HS-5 (cell line): Measurements from ENCODE around the gene DPEP2NB.
A peak's percentile ranks its signal among the peaks of the same experiment; 100 is the strongest.
"Not testable (repeated sequence)": the region's sequence is repeated elsewhere in the genome, so short reads cannot be mapped to it uniquely, and the experiment has no call there.

Experiments used
- DNase-seq: peaks from one replicate; pipeline ENCODE4 v3.0.0-alpha.2; 2012; ENCODE audit warnings: low read depth

Gene DPEP2NB

DNA sequence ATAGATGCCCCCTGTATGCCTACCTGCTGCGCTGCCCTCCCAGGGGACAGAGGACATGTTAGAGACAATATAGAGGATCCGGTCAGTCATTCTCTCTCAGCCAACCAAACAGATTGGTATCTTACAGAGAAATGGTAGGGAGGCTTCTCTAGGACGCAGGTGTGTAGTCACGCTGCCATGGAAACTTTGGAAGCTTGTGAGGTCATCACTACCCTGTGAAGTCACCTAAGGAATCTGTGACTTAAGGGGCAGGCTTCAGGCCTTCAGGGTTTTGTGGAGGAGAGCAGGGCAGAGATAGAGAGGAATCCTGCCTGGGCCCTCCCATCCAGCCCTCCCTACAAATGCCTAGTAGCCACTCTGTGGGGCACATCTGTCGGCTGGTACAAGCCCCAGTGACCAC is at the start of gene DPEP2NB:
DPEP2NB (minus strand) TSS at position 231 of the 400 bp plus-strand sequence; CDS start at position 90, 141 bp downstream.
- no peak for DNase-seq

GRCh38 chr16:68064791-68065365 is 49.2 kb upstream of the DPEP2NB start:
- DNase-seq: peak; percentile 61

- no peak for DNase-seq
Observed at GRCh38 chr16:68062910-68063393, 47.2 kb upstream of the DPEP2NB start.

GRCh38 chr16:68061396-68061795 is 45.7 kb upstream of the DPEP2NB start:
- no peak for DNase-seq

- DNase-seq: no peak
Observed at GRCh38 chr16:68059804-68060203, 44.1 kb upstream of the DPEP2NB start.

DNA sequence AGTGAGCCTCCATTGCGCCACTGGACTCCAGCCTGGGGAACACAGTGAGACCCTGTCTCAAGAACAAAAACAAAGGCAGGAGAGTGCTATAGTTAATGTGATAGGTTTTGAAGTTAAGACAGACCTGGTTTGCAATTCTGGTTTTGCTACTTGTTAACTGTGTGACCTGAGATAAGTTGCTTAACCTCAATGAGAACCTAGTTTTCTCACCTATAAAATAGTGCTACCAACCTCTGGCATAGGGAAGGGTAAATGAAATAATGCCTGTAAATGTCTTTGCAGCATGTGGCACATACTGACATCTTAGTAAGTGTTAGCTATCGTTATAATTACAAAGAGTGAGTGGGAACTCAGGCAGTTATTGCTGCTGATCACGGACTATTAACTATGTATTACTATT is 39.7 kb upstream of the DPEP2NB start:
- DNase-seq: no peak

GRCh38 chr16:68049449-68049848 is 33.7 kb upstream of the DPEP2NB start:
- DNase-seq: no peak

DNA sequence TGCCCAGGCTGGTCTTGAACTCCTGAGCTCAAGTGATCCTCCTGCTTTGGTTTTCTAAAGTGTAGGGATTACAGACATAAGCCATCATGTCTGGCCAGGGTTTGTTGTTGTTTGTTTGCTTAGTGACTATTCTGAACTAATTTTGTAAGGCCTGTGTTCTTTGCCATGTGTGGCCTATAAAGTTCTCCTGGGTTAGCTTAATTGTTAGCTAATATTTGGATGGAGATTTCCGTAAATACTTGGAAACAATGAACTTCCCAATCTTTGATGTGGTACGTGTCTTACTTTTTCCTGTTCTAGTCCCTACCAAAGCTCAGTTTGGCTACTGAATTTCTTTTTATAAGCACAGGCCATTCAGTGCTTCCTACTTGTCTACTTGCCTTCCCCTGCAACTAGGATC is 32.3 kb upstream of the DPEP2NB start:
- DNase-seq: no peak

DNA sequence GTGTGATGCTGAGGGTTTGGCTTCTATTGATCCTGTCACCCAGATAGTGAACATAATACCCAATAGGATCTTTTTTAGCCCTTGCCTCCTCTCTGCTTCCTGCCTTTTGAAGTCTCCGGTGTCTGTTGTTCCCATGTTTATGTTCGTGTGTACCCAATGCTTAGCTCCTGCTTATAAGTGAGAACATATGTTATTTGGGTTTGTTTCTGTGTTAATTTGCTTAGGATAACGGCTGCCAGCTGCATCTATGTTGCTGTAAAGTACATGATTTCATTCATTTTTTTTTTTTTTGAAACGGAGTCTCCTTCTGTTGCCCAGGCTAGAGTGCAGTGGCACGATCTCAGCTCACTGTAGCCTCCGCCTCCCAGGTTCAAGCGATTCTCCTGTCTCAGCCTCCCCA is 30.4 kb upstream of the DPEP2NB start:
- no peak for DNase-seq

- DNase-seq: no peak
Observed at GRCh38 chr16:68041783-68042182, 26.1 kb upstream of the DPEP2NB start.

GRCh38 chr16:68040506-68041288 is 25.0 kb upstream of the DPEP2NB start:
- no peak for DNase-seq

- DNase-seq: no peak
Observed at GRCh38 chr16:68037841-68038597, 22.3 kb upstream of the DPEP2NB start.

GRCh38 chr16:68035227-68035626 is 19.5 kb upstream of the DPEP2NB start:
- no peak for DNase-seq

GRCh38 chr16:68033101-68033500 is 17.4 kb upstream of the DPEP2NB start:
- no peak for DNase-seq

DNA sequence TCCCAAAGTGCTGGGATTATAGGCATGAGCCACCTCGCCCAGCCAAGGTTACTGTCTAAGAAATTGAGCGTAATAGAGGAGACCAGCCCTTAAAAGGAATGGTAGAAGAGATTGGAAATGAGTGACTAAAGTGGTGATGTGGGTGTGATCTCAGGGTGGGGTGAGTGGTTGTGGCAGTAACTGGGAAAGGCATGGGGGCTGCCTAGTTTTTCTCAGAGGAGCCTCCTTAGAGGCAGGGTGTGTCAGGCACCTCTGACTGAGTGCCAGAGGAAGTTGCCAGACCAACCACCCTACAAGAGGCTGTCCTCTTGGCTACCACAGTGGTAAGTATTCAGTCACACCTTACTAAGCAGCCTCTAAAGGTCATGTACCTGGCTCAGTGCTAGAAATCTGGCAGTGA is 16.2 kb upstream of the DPEP2NB start:
- DNase-seq: no peak

GRCh38 chr16:68030108-68030507 is 14.4 kb upstream of the DPEP2NB start:
- DNase-seq: not testable (repeated sequence)

- DNase-seq: no peak
Observed at GRCh38 chr16:68028996-68029395, 13.3 kb upstream of the DPEP2NB start.

DNA sequence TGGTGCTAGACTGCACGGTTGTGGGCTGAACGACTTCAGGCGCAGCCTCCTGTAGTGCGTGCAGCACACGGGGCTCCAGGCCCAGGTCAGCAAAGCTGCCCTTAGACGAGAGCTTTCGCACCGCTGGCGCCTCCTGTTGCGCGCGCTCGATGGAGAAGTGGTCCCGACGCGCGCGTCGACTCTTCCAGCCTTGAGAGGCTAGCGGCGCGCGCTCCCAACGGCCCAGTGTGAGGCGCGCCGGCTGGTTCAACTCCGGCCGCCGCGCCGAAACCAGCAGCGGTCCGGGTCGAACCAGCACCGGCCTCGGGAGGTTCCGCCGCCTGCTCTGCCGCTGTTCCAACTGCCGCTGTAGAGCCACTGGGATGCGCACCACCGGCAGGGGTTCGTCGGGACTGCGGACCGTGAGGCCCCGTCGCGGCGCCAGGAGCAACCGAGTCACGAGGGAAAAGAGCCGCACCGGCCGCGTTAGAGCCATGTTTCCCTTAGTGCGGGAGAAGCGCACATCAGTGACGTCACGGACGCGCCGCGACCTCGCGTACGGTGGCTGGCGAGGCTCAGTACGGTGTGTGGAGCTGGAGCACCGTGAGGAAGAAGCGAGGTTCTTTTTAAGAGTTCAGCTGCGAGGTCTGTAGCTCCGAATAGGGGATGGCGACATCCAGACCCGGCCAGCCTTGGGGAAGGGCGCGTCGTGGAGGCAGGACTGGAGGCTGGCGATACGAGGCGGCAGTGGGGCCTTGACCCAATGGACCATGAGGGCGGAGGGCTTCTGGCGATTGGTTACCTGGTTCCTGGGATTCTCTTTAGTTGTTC is 7.2 kb upstream of the DPEP2NB start, which contains the start of the genes DDX28 and DUS2:
DDX28 (minus strand) TSS at position 505 of the 810 bp plus-strand sequence; CDS start at position 475, 30 bp downstream.
DUS2 (plus strand) TSS at position 557 of the 810 bp plus-strand sequence. CDS start 14,740 bp downstream, outside the sequence.
- DNase-seq: peak; percentile 73

DNA sequence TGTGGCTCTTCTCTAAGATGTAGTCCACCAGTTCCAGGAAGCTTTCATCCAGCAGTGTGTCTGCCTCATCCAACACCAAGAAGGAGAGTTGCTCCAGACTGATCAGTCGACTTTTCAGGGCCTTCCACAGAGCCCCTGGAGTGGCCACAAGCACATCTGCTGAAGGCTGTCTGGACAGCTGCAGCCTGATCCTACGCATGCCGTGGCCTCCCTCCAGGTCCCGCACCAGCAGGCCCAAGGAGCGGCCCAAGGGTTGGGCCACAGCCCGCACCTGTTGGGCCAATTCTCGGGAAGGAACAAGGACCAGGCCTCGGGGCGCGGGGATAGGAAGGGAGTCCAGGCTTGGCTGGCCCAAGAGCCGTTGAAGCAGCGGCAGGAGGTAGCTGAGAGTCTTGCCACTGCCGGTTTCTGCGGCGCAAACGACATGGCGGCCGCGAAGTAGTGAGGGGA is 6.6 kb upstream of the DPEP2NB start:
- DNase-seq: no peak

GRCh38 chr16:68021490-68021889 is 5.8 kb upstream of the DPEP2NB start:
- no peak for DNase-seq

DNA sequence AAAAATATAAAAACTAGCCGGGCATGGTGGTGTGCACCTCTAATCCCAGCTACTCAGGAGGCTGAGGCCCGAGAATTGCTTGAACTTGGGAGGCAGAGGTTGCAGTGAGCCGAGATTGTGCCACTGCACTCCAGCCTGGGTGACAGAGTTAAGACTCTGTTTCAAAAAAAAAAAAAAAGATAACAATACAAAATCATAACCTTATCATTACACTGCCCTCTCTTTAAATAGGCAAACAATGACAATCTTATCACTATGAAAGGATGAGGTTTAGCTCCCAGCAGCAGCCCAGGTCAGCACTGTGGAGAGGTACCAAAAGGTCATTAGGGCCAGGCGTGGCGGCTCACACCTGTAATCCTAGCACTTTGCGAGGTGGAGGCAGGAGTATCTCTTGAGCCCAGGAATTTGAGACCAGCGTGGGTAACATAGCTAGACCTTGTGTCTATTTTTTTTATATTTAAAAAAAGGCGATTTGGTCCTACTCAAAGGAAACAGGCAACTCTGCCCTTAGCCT is 3.5 kb upstream of the DPEP2NB start:
- DNase-seq: no peak
